B cell (primary cell): ENCODE results near the gene ITGB2. TPM values are rescaled to one million over a fixed set of nuclear protein-coding genes. Genes with fewer than 3 reads are reported as not detected.

Experiments
- ATAC-seq: fragments of 200-7000 bp; cut with Tn5 transposase; one replicate; pipeline ENCODE4 v1.10.0; 2021; ENCODE audit warnings: low read depth, mild to moderate bottlenecking, moderate number of reproducible peaks, moderate library complexity
- CTCF ChIA-PET: fragments of 350-600 bp; sonication (Branson Sonifier 250); formaldehyde crosslinking; loops from one replicate; lab custom pipeline; 2021; ENCODE audit warnings: antibody characterized with exemption, inconsistent platforms; lab: Charles Lee
- POLR2A ChIA-PET: fragments of 350-600 bp; sonication (Branson Sonifier 250); formaldehyde crosslinking; loops from one replicate; lab custom pipeline; 2021; ENCODE audit warnings: antibody characterized with exemption; lab: Charles Lee
- DNase-seq: peaks from one replicate; pipeline ENCODE4 v3.0.0; 2013
- H2AFZ ChIP-seq: 2 replicates; pipeline ENCODE4 v1.6.1; 2012; ENCODE audit warnings: mild to moderate bottlenecking, low read depth, low read length; ENCODE audit not compliant: insufficient read depth, poor library complexity, severe bottlenecking
- H3K27ac ChIP-seq, 2 donors: 1 replicate in 1 of 2; 2 replicates in 1 of 2; pipeline ENCODE4 v1.5.1; 2012 to 2013; ENCODE audit warnings: low read length in 2 of 2, mild to moderate bottlenecking in 2 of 2, moderate library complexity in 1 of 2
- H3K27me3 ChIP-seq, 4 experiments: fragments of 200-600 bp in 1 of 4; sonication (generic) in 1 of 4; replicated peaks in 1 of 4; 1 replicate in 2 of 4; 2 replicates in 2 of 4; pipeline versions ENCODE4 v1.6.1 to v1.7.0; 2013 to 2016; ENCODE audit warnings: low read length in 3 of 4, mild to moderate bottlenecking in 2 of 4, mixed read lengths in 1 of 4, moderate library complexity in 1 of 4; ENCODE audit not compliant: insufficient read depth in 4 of 4, control insufficient read depth in 3 of 4; ENCODE audit errors: control extremely low read depth in 1 of 4
- H3K36me3 ChIP-seq, 2 experiments: replicated peaks in 1 of 2; 1 replicate in 1 of 2; 2 replicates in 1 of 2; pipeline versions ENCODE4 v1.6.1 to v1.7.1; 2013; ENCODE audit warnings: low read length in 1 of 2; ENCODE audit not compliant: insufficient read depth in 2 of 2, control insufficient read depth in 1 of 2; ENCODE audit errors: control extremely low read depth in 1 of 2, extremely low read depth in 1 of 2
- H3K4me1 ChIP-seq, 2 donors: fragments of 200-600 bp in 1 of 2; sonication (generic) in 1 of 2; 1 replicate in 1 of 2; 2 replicates in 1 of 2; pipeline versions ENCODE4 v1.5.1 to v1.6.1; 2013 to 2017; ENCODE audit warnings: low read length in 2 of 2; ENCODE audit not compliant: control insufficient read depth in 2 of 2, insufficient read depth in 2 of 2
- H3K4me2 ChIP-seq: replicated peaks from 2 replicates; pipeline ENCODE3; 2012; ENCODE audit warnings: mild to moderate bottlenecking, low read depth, low read length; ENCODE audit not compliant: poor library complexity, severe bottlenecking
- H3K4me3 ChIP-seq, 5 experiments: fragments of 200-600 bp in 1 of 5; sonication (generic) in 1 of 5; 1 replicate in 3 of 5; 2 replicates in 2 of 5; pipeline versions ENCODE4 v1.5.1 to v1.7.0; 2011 to 2016; ENCODE audit warnings: low read length in 4 of 5, mild to moderate bottlenecking in 4 of 5, low read depth in 2 of 5, control low read depth in 1 of 5, moderate library complexity in 1 of 5; ENCODE audit not compliant: insufficient read depth in 1 of 5; ENCODE audit errors: control extremely low read depth in 1 of 5, extremely low read depth in 1 of 5
- H3K79me2 ChIP-seq: fragments of 200-600 bp; sonication (generic); one replicate; pipeline ENCODE4 v1.6.0; 2016; ENCODE audit warnings: low read length; ENCODE audit not compliant: control insufficient read depth, insufficient read depth
- H3K9ac ChIP-seq: fragments of 200-600 bp; sonication (generic); 2 replicates; pipeline ENCODE4 v1.6.1; 2017; ENCODE audit warnings: mild to moderate bottlenecking, low read length, moderate library complexity
- H3K9me3 ChIP-seq, 3 donors: one replicate each; pipeline versions ENCODE4 v1.6.1 to v1.7.1; 2013; ENCODE audit warnings: low read length in 2 of 3; ENCODE audit not compliant: control insufficient read depth in 2 of 3, insufficient read depth in 1 of 3; ENCODE audit errors: control extremely low read depth in 1 of 3
- H4K20me1 ChIP-seq: 2 replicates; pipeline ENCODE4 v1.6.0; 2012; ENCODE audit warnings: mild to moderate bottlenecking, low read length; ENCODE audit not compliant: insufficient read depth, control insufficient read depth, poor library complexity, severe bottlenecking
- H3K27ac Mint-ChIP-seq: one replicate; pipeline ENCODE4 v1.8.0; 2021; ENCODE audit warnings: mixed read lengths
- H3K27me3 Mint-ChIP-seq: one replicate; pipeline ENCODE4 v1.8.0; 2021; ENCODE audit warnings: mixed read lengths
- H3K4me1 Mint-ChIP-seq: one replicate; pipeline ENCODE4 v1.8.0; 2021; ENCODE audit warnings: mixed read lengths
- H3K4me3 Mint-ChIP-seq: one replicate; pipeline ENCODE4 v1.8.0; 2021; ENCODE audit warnings: mixed read lengths
- H3K9me3 Mint-ChIP-seq: one replicate; pipeline ENCODE4 v1.8.0; 2022; ENCODE audit warnings: mixed read lengths; ENCODE audit not compliant: insufficient read depth
- EZH2 ChIP-seq: IDR thresholded peaks from 2 replicates; pipeline ENCODE4 v1.6.1; 2012; ENCODE audit warnings: borderline replicate concordance, low read depth, mild to moderate bottlenecking, moderate library complexity, low read length; ENCODE audit not compliant: insufficient read depth, poor library complexity, severe bottlenecking
- WGBS: methylation state at CpG from one replicate; pipeline ENCODE4 v1.1.5; 2013; ENCODE audit warnings: missing lambda C conversion rate; ENCODE audit not compliant: insufficient coverage; 5-methylcytosine and 5-hydroxymethylcytosine counted together
- intact Hi-C: fragments of 100-400 bp; cut with micrococcal nuclease; formaldehyde crosslinking; loops from one replicate; pipeline ENCODE4 v1.10.0; 2022
- polyA plus RNA-seq: library from polyadenylated mRNA; depleted of rRNA; stranded (reverse); fragments of >200 nt; gene quantifications from 2 replicates; pipeline ENCODE4 v1.2.3, GENCODE V29; 2012
- total RNA-seq, 2 donors: library from RNA; stranded (reverse); fragments of 120-200 nt in 1 of 2; gene quantifications; 1 replicate in 1 of 2; 2 replicates in 1 of 2; pipeline versions ENCODE4 v1.2.3 to v1.2.4, GENCODE V29; 2013 to 2022
- TF ChIP-seq, protein P1 (sequence below): fragments of 200-600 bp; IDR thresholded peaks from one replicate; pipeline ENCODE4 v1.8.0; 2022; ENCODE audit warnings: antibody characterized with exemption, mild to moderate bottlenecking

ITGB2 gene
- total and polyA plus RNA-seq, 2 donors (not counting 1 experiment from before 2014, with no cell fraction given), result 102 to 368 TPM

DNA sequence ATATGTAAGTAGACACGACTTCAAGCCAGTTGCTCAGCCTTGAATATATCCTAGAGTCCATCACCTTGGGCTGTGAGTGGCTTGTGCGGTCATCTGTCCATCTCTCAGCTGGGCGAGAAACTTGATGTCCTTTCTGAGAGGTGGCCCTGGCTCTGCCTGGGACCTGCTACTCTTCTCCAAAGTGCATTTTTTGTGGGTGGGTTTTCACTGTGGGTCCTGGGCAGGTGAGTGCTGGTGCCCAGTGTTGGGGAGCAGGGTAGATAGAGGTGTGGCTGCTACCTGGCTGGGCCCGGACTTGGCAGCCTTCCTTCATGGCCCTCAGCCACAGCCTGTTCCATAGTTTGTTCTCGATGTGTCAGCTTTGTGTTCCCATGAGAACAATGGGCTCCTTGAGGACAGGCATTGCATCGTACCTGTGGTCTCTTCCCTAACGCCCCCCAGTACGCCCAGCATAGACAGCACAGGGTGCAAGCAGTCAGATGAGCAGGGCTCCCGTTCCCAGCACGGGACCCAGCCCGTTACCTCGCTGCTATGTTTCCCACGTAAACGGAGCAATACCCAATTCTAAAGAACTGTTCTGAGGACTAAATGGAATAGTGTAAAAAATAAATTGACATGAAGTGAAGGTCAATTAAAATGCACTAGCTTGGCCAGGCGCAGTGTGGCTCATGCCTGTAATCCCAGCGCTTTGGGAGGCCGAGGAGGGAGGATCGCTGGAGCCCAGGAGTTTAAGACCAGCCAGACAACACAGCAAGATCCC lies 18.3 kb upstream of the ITGB2 start:
- DNase-seq (no peak), ATAC-seq (no peak)
- Histone ChIP-seq H4K20me1 (peaks cover 33% of the 10 kb centered on the region), H3K27ac (peak overlapping the region in 1 of 2 donors; percentile 49), H3K4me2 (peak overlapping the region; percentile 84), H3K9ac (peak overlapping the region; percentile 77), H3K4me3 (peak overlapping the region; percentile 46 to 80 (median 74)), H3K36me3 (peaks cover 0 to 8% of the 10 kb centered on the region in 2 experiments), H3K9me3 (peaks cover 0 to 3% (median 0%) of the 10 kb centered on the region in 3 donors), H3K4me1 (peaks cover 26 to 40% of the 10 kb centered on the region in 2 donors), H2AFZ (peak overlapping the region; percentile 87), H3K79me2 (peaks cover 42% of the 10 kb centered on the region), H3K27me3 (no peaks in the 10 kb centered on the region)
- intact Hi-C loops, result no loop called here
- Mint-ChIP-seq H3K4me3 (peak overlapping the region; percentile 89), H3K9me3 (no peaks in the 10 kb centered on the region), H3K27ac (peak overlapping the region; percentile 86), H3K4me1 (peaks cover 42% of the 10 kb centered on the region), H3K27me3 (no peaks in the 10 kb centered on the region)
- ChIA-PET CTCF (interaction anchor here (0.8 to 3.1 kb wide), 10 partner anchors 27 to 381 kb away, joined by 3 to 20 read pairs (median 4); no protein-coding TSS in a partner anchor), POLR2A (interaction anchor here (1.8 kb wide), 1 partner anchor 64 kb away, joined by 5 read pairs; no protein-coding TSS in a partner anchor)
- TF ChIP-seq EZH2, result no peak
- TF ChIP-seq, protein P1, sequence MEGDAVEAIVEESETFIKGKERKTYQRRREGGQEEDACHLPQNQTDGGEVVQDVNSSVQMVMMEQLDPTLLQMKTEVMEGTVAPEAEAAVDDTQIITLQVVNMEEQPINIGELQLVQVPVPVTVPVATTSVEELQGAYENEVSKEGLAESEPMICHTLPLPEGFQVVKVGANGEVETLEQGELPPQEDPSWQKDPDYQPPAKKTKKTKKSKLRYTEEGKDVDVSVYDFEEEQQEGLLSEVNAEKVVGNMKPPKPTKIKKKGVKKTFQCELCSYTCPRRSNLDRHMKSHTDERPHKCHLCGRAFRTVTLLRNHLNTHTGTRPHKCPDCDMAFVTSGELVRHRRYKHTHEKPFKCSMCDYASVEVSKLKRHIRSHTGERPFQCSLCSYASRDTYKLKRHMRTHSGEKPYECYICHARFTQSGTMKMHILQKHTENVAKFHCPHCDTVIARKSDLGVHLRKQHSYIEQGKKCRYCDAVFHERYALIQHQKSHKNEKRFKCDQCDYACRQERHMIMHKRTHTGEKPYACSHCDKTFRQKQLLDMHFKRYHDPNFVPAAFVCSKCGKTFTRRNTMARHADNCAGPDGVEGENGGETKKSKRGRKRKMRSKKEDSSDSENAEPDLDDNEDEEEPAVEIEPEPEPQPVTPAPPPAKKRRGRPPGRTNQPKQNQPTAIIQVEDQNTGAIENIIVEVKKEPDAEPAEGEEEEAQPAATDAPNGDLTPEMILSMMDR, result no peak
- WGBS, result 90% methylated on average over 17 of the region's 18 CpGs

DNA sequence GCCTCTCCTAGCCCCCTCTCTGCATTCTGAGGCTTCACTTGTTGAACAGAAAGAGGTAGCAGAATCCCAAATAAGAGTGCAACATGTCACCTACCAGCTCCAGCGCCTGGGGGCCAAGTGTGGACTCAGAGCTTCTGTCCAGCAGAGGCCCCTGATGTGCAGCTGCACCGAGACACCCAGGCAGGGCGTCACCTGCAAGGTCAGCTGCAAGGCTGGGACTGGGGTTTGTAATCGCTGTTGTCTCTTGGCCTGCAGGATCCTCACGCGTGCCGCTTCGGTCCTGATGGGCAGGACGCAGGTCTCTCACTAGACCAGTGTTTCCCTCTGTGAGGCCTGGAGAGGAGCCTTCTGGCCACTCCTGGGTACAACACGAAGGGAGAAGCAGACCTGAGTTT lies 14.8 kb upstream of the ITGB2 start:
- Mint-ChIP-seq H3K27ac (no peak overlapping the region), H3K9me3 (no peaks in the 10 kb centered on the region), H3K4me1 (peaks cover 31% of the 10 kb centered on the region), H3K4me3 (no peak overlapping the region), H3K27me3 (no peaks in the 10 kb centered on the region)
- Histone ChIP-seq H3K4me3 (no peak overlapping the region), H3K9me3 (peaks cover 0 to 3% (median 0%) of the 10 kb centered on the region in 3 donors), H3K36me3 (no peaks in the 10 kb centered on the region), H2AFZ (no peak overlapping the region), H3K9ac (no peak overlapping the region), H3K4me2 (no peak overlapping the region), H3K27ac (no peak overlapping the region), H4K20me1 (peaks cover 13% of the 10 kb centered on the region), H3K79me2 (peaks cover 25% of the 10 kb centered on the region), H3K27me3 (no peaks in the 10 kb centered on the region), H3K4me1 (peaks cover 18 to 37% of the 10 kb centered on the region in 2 donors)
- CTCF ChIA-PET, result interaction anchor here (1.2 to 10.6 kb wide), 5 partner anchors 21 to 135 kb away, joined by 3 to 204 read pairs (median 13); partner anchors contain the start of gene UBE2G2
- WGBS, result 91% methylated on average over 9 of the region's 10 CpGs
- TF ChIP-seq, protein P1, result no peak
- TF ChIP-seq EZH2, result no peak
- POLR2A ChIA-PET, result no interaction called here
- intact Hi-C loops, result no loop called here
- DNase-seq, result no peak
- no peak for ATAC-seq
